HG03575 (cell line): Measurements from ENCODE around the gene PLAAT4.
"Not testable (repeated sequence)": the region's sequence is repeated elsewhere in the genome, so short reads cannot be mapped to it uniquely, and the experiment has no call there.

Experiments used
- ATAC-seq: cut with Tn5 transposase; IDR thresholded peaks from one replicate; pipeline ENCODE4 v1.9.1; 2021; ENCODE audit not compliant: unreplicated experiment, insufficient number of reproducible peaks, low FRiP score; ENCODE audit errors: extremely low read depth

The PLAAT4 gene

DNA sequence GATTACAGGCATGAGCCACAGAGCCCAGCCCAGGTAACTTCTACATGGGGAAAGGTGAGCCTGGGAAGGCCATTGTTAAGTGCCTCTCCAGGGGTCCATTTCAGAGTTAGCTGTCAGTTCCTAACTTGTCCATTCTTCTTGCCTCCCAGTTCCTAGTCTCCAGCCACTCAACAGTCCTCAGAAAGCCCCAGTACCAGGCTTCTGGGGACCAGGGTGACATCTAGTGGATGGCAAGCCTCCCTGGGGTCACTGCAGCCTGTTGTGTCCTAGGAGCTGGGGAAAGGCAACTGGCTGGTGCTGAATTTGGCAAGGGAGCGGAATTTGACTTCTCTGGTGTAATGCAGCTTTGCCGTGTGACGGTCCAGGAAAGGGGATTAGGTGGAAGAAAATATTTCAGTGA is 28.6 kb upstream of the PLAAT4 start:
- no peak for ATAC-seq

DNA sequence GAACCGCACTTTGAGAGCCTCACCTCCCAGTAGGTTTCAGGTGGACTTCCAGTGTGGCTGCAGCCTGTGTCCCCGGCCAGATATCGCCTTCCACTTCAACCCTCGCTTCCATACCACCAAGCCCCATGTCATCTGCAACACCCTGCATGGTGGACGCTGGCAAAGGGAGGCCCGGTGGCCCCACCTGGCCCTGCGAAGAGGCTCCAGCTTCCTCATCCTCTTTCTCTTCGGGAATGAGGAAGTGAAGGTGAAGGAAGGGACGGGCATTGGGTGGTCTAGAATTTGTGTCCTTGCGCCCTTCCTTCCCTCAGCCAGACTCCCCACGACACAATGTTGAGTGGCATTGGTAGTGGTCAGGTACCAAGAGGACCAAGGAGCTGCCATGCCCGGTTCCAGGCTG is 27.9 kb upstream of the PLAAT4 start:
- ATAC-seq: no peak

DNA sequence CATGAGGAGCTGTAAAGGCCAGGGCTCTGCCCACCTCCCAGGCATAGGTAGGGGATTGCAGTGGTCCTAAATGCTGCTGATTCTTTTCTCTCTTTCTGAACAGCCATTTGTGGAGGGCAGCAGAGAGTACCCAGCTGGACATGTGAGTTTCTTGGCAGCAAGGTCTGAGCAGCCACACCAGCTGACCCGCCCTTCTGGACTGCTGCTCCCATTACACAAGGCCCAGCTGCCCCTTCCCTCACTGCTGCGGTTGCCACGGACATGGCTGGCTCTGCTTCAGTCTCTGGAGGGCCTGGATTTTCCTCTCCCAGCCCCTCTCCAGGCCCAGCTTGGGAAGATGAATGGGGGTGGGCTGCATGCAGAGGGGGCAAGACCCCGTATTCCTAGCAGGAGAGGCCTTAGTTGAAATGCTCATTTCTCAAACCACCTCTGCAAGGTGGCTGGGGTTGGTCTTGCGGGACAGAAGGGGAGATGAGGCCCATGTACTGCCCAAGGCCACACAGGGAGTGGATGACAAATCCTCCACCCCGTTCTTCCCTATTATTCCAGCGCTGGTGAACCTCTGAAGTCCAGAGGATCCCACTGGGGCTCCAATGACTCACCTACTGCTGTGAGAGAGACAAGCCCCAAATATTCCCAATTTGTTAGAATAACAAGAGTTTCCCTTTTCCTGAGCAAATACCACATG is 26.1 kb upstream of the PLAAT4 start:
- ATAC-seq: no peak

DNA sequence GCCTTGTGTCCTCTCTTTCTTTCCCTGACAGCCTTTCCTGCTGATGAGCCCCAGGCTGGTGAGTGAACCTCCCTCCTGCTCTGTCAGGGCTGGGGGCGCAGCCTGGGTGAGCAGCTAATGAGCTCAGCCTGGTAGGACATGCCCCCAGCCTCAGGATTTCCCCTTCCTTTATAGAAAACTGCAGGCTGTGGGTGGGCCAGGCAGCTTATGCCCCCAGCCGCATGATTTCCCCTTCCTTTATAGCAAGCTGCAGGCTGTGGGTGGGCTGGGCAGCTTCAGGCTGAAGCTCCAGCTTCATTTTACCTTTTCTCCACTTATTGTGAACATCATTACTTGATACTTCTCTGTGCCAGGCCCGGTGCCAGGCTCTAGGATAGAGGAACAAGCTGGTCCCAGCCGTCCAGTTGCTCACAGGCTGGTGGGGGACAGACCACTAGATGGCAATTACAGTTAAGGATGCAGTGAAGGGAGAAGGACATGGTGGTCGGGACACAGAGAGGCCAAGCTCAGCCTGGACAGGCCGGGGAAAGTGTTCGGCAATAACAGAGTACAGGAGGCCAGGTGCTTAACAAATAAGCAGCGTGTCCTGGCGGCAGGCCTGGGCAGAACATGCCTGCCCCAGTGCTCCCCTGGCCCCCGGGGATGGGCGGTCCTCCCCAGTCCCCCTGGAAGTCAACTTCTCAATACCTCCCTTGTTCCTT is 25.4 kb upstream of the PLAAT4 start:
- no peak for ATAC-seq

DNA sequence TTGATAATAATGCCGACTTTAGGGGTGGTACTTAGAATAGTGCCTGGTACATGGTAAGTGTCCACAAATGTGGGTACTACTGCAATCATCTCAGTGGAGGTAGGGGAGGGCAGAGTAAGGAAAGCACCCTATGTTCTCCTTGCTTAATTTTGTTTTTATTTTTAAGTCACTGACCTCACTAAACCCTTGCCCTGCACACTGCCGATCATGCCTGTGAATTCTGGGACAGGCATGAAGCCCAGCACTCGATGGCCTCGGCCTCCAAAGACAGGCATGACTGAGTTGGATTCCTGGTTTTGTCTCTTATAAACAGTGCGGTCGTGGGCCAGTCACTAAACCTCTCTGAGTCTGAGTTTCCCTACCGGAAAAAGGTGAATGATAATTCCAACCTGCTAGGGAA is 23.8 kb upstream of the PLAAT4 start:
- ATAC-seq: no peak

DNA sequence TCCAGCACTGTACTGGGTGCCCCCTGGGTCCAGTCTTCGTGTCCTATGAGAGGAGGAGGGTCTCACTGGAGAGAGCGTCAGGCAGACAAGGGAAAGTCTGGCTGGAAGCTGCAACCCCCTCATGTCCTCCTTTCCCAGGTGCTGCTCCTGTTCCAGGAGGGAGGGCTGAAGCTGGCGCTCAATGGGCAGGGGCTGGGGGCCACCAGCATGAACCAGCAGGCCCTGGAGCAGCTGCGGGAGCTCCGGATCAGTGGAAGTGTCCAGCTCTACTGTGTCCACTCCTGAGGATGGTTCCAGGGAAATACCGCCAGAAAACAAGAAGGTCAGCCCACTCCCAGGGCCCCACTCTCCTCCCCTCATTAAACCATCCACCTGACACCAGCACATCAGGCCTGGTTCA is 20.5 kb upstream of the PLAAT4 start:
- no peak for ATAC-seq

DNA sequence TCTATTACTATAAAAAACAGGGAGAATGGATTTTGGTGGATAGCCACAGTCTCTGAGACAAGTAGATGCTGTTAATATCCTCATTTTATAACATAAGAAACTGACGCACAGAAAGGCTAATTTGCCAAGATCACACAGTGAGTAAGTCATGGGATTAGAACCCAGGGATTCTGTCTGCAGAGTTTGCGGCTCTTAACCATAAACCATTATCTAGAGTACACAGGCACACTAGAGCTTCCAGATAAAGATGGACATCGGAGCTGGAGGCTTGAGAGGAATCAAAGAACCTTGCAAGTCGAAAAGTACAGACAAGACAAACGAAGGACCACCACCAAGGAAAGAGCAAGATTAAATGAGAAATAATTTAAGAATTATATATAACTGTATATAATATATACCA is 19.5 kb upstream of the PLAAT4 start:
- ATAC-seq: no peak

DNA sequence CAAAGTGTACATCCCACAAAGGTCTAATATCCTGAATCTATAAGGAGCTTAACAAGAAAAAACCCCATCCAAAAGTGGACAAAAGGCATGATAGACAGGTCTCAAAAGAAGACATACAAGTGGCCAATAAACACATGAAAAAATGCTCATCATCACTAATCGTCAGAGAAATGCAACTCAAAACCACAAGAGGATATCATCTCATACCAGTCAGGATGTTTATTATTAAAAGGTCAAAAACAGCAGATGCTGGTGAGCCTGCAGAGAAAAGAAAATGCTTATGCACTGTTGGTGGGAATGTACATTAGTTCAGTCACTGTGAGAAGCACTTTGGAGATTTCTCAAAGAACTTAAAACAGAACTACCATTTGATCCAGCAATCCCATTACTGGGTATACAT is 18.1 kb upstream of the PLAAT4 start:
- ATAC-seq: no peak

DNA sequence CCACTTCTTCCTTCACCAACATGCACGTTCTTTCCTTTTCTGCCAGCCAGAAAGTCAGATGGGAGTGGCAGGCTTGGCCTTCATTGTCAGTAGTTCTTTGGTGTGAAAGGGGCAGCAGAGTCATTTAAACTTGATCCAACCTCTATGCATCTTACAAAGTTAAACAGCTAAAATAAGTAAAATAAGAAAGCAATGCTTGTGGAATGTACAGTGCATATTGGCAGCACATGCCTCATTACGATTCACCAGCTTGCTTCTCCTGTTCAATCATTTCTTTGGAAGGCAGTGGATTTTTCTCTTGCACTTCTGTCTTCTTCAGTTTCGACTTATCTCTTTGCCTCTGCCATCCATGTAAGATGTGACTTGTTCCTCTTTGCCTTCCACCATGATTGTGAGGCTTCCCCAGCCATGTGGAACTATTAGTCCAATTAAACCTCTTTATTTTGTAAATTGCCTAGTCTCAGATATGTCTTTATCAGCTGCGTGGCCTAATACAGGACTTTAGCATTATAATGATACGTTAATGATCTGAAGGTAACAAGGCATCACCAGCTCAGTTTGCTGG is 15.9 kb upstream of the PLAAT4 start:
- ATAC-seq: no peak

DNA sequence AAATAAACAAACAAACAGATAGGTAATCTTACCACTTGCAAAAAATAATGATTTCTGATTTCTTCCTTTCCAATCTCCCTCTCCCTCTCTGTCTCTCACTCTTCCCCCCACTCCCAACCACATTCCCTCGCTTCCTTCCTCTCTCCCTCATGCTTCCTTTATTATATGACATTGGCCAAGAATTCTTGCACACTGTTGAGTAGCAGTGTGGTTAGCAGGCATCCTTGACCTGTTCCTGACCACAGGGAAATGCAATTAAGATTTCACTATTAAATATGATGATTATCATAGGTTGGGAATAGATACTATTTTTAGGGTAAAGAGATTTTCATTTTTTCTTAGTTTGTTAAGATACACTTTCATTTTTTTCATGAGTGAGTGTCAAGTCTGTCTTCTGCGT is 14.7 kb upstream of the PLAAT4 start:
- no peak for ATAC-seq

DNA sequence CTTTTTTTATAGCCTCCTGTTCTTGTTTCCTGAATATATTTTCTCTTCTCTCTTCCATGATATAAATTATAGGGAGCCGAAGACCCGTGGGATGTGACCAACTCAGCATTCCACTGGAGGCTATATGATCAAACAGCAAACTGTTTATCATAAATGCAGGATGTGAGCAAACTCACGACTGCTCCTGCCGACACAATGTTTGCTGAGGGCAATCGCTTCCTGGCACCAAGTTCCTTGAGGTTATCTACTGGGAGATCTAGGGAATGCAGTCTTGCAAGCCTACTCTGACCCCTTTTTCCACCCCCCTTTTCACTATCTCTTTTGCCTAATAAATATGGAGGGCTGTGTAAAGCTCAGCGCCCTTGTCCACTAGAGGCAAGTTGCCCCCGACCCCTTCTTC is 13.5 kb upstream of the PLAAT4 start:
- ATAC-seq: no peak

DNA sequence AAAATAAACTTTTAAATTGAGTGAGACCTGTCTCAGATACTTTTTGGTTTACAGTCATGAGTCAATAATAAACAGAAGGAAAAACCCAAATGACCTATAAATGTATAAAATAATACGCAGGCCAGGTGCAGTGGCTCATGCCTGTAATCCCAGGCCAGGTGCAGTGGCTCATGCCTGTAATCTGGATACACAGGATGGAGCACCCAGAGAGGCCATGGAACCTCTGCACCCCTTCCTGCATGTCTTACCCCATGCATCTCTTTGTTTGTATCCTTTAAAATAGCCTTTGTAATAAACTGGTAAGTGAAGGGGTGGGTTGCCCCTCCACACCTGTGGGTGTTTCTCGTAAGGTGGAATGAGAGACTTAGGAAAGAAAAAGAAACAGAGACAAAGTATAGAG is 8.9 kb upstream of the PLAAT4 start:
- ATAC-seq: no peak

DNA sequence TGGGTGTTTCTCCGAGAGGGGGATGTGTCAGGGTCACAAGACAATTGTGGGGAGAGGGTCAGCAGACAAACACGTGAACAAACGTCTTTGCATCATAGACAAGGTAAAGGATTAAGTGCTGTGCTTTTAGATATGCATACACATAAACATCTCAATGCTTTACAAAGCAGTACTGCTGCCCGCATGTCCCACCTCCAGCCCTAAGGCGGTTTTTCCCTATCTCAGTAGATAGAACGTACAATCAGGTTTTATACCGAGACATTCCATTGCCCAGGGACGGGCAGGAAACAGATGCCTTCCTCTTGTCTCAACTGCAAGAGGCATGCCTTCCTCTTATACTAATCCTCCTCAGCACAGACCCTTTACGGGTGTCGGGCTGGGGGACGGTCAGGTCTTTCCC is 8.5 kb upstream of the PLAAT4 start:
- ATAC-seq: not testable (repeated sequence)

DNA sequence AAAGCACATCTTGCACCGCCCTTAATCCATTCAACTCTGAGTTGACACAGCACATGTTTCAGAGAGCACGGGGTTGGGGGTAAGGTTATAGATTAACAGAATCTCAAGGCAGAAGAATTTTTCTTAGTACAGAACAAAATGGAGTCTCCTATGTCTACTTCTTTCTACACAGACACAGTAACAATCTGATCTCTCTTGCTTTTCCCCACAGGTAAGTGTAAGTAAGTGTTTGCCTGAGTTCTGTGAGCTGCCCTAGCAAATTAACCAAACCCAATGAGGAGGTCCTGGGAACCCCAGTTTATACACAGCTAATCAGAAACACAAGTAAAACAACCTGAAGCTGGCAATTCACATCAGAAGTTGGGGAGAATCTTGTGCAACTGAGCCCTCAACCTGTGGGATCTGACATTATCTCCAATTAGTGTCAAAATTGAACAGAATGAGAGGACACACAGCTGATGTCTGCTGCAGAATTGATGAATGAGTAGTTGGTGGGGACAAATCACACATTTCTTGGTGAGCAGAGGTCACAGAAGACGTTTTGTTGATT is 7.8 kb upstream of the PLAAT4 start:
- ATAC-seq: not testable (repeated sequence)

DNA sequence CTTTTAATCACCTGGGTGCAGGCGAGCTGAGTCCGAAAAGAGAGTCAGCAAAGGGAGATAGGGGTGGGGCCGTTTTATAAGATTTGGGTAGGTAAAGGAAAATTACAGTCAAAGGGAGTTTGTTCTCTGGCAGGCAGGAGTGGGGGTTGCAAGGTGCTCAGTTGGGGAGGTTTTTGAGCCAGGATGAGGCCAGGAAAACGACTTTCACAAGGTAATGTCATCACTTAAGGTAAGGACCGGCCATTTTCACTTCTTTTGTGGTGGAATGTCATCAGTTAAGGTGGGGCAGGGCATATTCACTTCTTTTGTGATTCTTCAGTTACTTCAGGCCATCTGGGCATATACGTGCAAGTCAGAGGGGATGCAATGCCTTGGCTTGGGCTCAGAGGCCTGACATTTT is 7.2 kb upstream of the PLAAT4 start:
- ATAC-seq: not testable (repeated sequence)

DNA sequence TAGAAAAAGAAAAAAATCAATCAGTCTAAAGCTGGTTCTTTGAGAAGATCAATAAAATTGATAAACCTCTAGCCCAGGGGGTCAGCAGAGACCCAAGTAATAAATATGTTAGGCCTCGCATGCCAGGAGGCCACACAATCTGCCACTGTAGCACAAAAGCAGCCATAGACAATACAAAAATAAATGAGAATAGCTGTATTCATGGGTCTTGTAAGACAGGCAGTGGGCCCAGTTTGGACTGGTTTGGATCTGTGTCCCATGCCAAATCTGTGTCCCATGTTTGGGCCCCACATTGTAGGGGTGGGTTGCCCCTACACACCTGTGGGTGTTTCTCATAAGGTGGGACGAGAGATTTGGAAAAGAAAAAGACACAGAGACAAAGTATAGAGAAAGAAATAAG is 6.6 kb upstream of the PLAAT4 start:
- ATAC-seq: no peak

DNA sequence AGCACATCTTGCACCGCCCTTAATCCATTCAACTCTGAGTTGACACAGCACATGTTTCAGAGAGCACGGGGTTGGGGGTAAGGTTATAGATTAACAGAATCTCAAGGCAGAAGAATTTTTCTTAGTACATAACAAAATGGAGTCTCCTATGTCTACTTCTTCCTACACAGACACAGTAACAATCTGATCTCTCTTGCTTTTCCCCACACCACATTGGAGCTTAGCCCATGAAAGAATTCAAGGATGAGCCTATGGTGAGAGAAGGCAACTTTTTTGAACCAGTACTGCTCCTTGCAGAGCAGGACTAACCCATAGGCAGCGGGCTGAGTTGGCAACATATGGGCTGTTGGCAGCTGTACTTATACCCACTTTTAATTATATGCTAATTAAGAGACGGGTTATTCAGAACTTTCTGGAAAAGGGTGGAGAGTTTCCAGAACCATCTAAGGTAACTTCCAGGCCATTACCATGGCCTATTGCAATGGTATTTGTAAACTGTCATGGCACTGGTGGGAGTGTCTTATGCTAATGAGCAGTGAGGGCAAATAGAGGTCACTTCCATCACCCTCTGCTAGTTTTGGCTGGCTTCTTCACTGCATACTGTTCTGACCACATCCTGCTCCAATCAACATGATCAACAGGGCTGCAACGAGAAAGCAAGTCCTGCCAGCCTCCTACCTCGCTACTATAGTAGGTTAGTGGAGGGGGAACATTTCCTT is 5.4 kb upstream of the PLAAT4 start:
- not testable (repeated sequence) for ATAC-seq

DNA sequence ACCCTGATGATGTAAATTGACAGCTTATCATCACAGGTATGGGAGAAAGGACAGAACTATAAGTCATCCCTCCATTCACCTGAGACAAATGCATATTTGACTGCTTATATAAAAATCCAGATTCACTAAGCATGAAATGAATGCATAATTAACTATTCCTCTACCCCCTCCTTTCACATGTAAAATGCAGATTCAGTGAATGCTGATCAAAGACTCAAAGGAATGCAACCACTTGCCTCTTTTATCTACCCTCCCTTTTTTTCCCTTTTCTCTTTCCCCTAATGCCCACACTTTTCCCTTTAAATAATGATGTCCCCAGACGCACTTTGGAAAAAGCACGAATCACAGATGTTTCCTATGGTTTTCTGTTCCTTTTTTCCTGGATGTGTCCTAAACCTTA is 4.5 kb upstream of the PLAAT4 start:
- ATAC-seq: no peak

DNA sequence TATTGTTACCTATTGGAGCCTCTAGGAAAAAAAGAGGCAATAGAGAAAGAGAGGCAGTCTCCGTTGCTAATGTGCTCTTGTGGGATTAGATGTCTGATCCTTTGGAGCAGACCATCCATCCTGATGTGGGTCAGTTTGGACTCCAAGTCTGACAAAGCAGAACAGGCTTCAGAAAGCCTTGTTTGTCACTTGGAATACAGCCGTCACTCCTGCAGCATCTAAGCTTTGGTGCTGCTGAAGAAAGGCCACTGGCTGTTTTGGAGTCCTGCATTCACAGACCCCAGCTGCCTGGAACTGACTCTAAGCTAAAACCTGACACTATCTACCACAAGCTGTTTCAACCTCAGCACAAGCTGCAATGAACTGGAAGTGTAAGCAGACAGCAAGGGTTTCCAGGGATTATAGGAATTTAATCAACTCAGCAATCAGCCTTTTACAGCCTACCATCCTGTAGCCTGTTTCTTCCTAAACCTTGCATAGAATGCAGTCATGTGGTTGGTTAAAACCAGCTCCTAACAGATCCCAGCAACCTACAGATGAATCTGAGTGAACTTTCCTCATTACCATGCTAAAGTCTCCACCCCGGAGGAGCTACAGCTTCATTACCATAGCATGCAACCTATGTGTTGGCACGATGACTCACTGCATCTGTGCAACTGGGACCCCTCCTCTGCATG is 3.7 kb upstream of the PLAAT4 start:
- ATAC-seq: no peak
